ENCODE data around the gene OSBPL5. TPM values are rescaled to one million over a fixed set of nuclear protein-coding genes. Genes with fewer than 3 reads are reported as not detected.

OSBPL5 gene
- total RNA-seq, 2 experiments from 2014 or later: 0.63 to 2.7 TPM

- intact Hi-C loops (cut with micrococcal nuclease; ENCODE audit: unreplicated experiment): no loop called here
- ChIA-PET CTCF (ENCODE audit: unreplicated experiment) (no interaction called here), POLR2A (interaction anchor here (0.5 to 0.6 kb wide), 2 partner anchors 25 to 206 kb away, joined by 3 read pairs; no protein-coding TSS in a partner anchor)
- no peak overlapping the region for H2AFZ ChIP-seq (ENCODE audit: low read length)
- BruUV-seq (replicated peaks): no TSS peak
- peaks cover 12% of the 10 kb centered on the region for H3K4me1 ChIP-seq (ENCODE audit: insufficient read depth, low read length, poor library complexity, severe bottlenecking)
- H3K36me3 ChIP-seq (ENCODE audit: insufficient read depth, low read length): no peaks in the 10 kb centered on the region
- H3K4me2 ChIP-seq (ENCODE audit: low read length): no peak overlapping the region
- no peaks in the 10 kb centered on the region for H3K9me3 ChIP-seq (ENCODE audit: low read length)
- H3K27ac ChIP-seq (ENCODE audit: low read depth, low read length, poor library complexity, severe bottlenecking): no peak overlapping the region
- TF ChIP-seq EZH2phosphoT487 (IDR thresholded peaks at IDR 0.05; ENCODE audit: borderline replicate concordance, low read depth, low read length): no peak
- TF ChIP-seq, protein P1, sequence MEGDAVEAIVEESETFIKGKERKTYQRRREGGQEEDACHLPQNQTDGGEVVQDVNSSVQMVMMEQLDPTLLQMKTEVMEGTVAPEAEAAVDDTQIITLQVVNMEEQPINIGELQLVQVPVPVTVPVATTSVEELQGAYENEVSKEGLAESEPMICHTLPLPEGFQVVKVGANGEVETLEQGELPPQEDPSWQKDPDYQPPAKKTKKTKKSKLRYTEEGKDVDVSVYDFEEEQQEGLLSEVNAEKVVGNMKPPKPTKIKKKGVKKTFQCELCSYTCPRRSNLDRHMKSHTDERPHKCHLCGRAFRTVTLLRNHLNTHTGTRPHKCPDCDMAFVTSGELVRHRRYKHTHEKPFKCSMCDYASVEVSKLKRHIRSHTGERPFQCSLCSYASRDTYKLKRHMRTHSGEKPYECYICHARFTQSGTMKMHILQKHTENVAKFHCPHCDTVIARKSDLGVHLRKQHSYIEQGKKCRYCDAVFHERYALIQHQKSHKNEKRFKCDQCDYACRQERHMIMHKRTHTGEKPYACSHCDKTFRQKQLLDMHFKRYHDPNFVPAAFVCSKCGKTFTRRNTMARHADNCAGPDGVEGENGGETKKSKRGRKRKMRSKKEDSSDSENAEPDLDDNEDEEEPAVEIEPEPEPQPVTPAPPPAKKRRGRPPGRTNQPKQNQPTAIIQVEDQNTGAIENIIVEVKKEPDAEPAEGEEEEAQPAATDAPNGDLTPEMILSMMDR (conservative IDR thresholded peaks at IDR 0.05; ENCODE audit: low read length): no peak
- no peaks in the 10 kb centered on the region for H3K9me2 ChIP-seq (ENCODE audit: insufficient read depth, low read length)
- no peaks in the 10 kb centered on the region for H4K20me1 ChIP-seq (ENCODE audit: insufficient read depth, low read length)
- H3K4me3 ChIP-seq (ENCODE audit: low read depth, low read length, poor library complexity, severe bottlenecking): no peak overlapping the region
- H3K79me2 ChIP-seq (ENCODE audit: insufficient read depth, low read depth, low read length): no peaks in the 10 kb centered on the region
- peak; percentile 45 for DNase-seq (ENCODE audit: low spot score)
These were observed 7.6 kb downstream of the OSBPL5 start for GRCh38 chr11:3157381-3158130.

GRCh38 chr11:3156661-3157311 lies 8.3 kb downstream of the OSBPL5 start:
- BruUV-seq (replicated peaks): no TSS peak
- Histone ChIP-seq H3K4me3 (ENCODE audit: low read depth, low read length, poor library complexity, severe bottlenecking) (no peak overlapping the region), H3K9me2 (ENCODE audit: insufficient read depth, low read length) (no peaks in the 10 kb centered on the region), H3K79me2 (ENCODE audit: insufficient read depth, low read depth, low read length) (no peaks in the 10 kb centered on the region), H3K36me3 (ENCODE audit: insufficient read depth, low read length) (no peaks in the 10 kb centered on the region), H3K9me3 (ENCODE audit: low read length) (no peaks in the 10 kb centered on the region), H3K27ac (ENCODE audit: low read depth, low read length, poor library complexity, severe bottlenecking) (no peak overlapping the region), H3K4me1 (ENCODE audit: insufficient read depth, low read length, poor library complexity, severe bottlenecking) (peaks cover 12% of the 10 kb centered on the region), H3K4me2 (ENCODE audit: low read length) (0 out of 2 replicates have a peak overlapping the region, but pooled peaks have one; percentile 2), H2AFZ (ENCODE audit: low read length) (no peak overlapping the region), H4K20me1 (ENCODE audit: insufficient read depth, low read length) (no peaks in the 10 kb centered on the region)
- TF ChIP-seq, protein P1 (conservative IDR thresholded peaks at IDR 0.05; ENCODE audit: low read length): no peak
- no peak for TF ChIP-seq EZH2phosphoT487 (IDR thresholded peaks at IDR 0.05; ENCODE audit: borderline replicate concordance, low read depth, low read length)
- ChIA-PET POLR2A (interaction anchor here (0.5 kb wide), 1 partner anchor 207 kb away, joined by 3 read pairs; no protein-coding TSS in a partner anchor), CTCF (ENCODE audit: unreplicated experiment) (no interaction called here)
- DNase-seq (ENCODE audit: low spot score): peak; percentile 80
- intact Hi-C loops (cut with micrococcal nuclease; ENCODE audit: unreplicated experiment): no loop called here

DNA sequence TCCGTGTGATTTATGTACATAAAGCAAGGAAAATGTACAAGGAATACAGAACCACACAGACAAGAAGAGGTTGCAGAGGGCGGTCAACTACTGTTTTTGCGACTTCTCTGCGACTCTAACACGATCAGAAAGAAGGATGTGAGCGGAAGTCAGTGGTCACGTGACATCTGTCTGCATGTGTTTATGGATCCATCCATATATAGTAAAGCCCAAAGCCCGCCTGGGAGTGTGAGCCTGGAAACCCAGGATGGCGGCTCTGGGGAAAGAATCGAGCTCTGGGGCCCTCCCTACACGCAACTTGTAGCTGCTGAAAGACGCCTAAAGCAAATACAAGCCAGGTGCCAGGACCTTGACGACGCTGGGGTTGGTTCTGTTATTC lies 8.8 kb downstream of the OSBPL5 start:
- POLR2A ChIA-PET: no interaction called here

More for the DNA sequence above, 8.8 kb downstream of the OSBPL5 start:
- no peaks in the 10 kb centered on the region for H3K36me3 ChIP-seq (ENCODE audit: insufficient read depth, low read length)
- no TSS peak for BruUV-seq (replicated peaks)
- peaks cover 12% of the 10 kb centered on the region for H3K4me1 ChIP-seq (ENCODE audit: insufficient read depth, low read length, poor library complexity, severe bottlenecking)
- no peak overlapping the region for H3K4me3 ChIP-seq (ENCODE audit: low read depth, low read length, poor library complexity, severe bottlenecking)
- CTCF ChIA-PET (ENCODE audit: unreplicated experiment): no interaction called here
- DNase-seq (ENCODE audit: low spot score): no peak
- no peaks in the 10 kb centered on the region for H3K79me2 ChIP-seq (ENCODE audit: insufficient read depth, low read depth, low read length)
- TF ChIP-seq, protein P1 (conservative IDR thresholded peaks at IDR 0.05; ENCODE audit: low read length): no peak
- no peak for TF ChIP-seq EZH2phosphoT487 (IDR thresholded peaks at IDR 0.05; ENCODE audit: borderline replicate concordance, low read depth, low read length)
- H3K9me3 ChIP-seq (ENCODE audit: low read length): no peaks in the 10 kb centered on the region
- H3K27ac ChIP-seq (ENCODE audit: low read depth, low read length, poor library complexity, severe bottlenecking): no peak overlapping the region
- no peak overlapping the region for H3K4me2 ChIP-seq (ENCODE audit: low read length)
- no peaks in the 10 kb centered on the region for H3K9me2 ChIP-seq (ENCODE audit: insufficient read depth, low read length)
- intact Hi-C loops (cut with micrococcal nuclease; ENCODE audit: unreplicated experiment): no loop called here
- no peak overlapping the region for H2AFZ ChIP-seq (ENCODE audit: low read length)
- no peaks in the 10 kb centered on the region for H4K20me1 ChIP-seq (ENCODE audit: insufficient read depth, low read length)

Data from OCI-LY7 (cell line).